ENCODE data around the gene NOL4L. TPM values are rescaled to one million over a fixed set of nuclear protein-coding genes. Genes with fewer than 3 reads are reported as not detected.
A peak's percentile ranks its signal among the peaks of the same experiment; 100 is the strongest.

Gene NOL4L
- total RNA-seq, 2 donors from 2014 or later, result 39.6 to 50.7 TPM

DNA sequence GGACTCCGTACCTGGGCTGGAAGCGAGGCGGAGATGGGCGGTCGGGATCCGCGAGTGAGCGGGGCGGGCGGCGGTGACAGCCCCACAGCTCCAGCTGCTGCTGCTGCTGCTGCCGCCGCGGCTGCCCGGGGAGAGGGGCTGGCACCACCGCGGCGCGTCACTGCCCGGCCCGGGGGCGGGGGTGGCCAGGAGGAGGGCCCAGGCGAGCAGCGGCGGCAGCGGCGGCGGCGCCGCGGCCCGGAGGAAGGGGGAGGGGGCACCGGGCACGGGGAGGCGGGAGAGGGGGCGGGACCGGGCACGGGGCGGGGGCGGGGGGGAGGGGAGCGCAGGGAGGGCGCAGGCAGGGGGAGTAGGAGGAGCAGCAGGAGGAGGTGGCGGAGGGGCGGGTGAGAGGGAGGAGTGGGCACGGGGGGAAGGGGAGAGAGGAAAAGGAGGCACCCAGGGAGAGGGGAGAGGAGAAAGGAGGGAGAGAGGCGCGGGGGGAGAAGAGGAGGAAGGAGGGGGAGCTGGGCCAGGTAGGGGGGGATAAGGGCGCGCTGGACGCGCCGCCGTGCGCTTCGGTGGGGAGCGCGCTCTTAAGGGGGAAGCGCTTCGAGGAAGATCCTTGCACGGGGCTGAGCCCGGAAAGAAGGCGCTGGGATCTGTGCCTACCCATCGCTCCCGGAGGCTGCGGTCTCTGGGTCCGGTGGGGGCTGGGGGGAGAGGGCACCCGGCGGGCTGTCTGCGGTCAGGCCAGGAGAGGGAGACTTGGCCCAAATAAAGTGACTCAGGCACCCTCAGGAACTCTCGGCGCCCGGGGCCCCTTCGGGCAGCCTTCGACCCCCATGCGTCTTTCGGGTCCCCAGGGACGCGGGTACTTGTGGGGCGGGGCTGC, 101.5 kb downstream of the NOL4L start:
- peak overlapping the region; percentile 86 for H3K4me3 Mint-ChIP-seq
- Histone ChIP-seq H3K4me3 (ENCODE audit: low read length) (peak overlapping the region; percentile 87), H3K9me3 (ENCODE audit: control insufficient read depth, low read length) (peaks cover 5% of the 10 kb centered on the region), H3K36me3 (ENCODE audit: control insufficient read depth, insufficient read depth, low read length) (peaks cover 9% of the 10 kb centered on the region), H3K4me1 (ENCODE audit: control insufficient read depth, insufficient read depth, low read length) (peaks cover 10% of the 10 kb centered on the region), H3K27me3 (ENCODE audit: control insufficient read depth, insufficient read depth, low read length, poor library complexity, severe bottlenecking) (no peaks in the 10 kb centered on the region), H3K27ac (ENCODE audit: low read depth, low read length) (peak overlapping the region; percentile 96), H3K9ac (ENCODE audit: extremely low read depth, low read length, poor library complexity, severe bottlenecking) (peak overlapping the region; percentile 83)
- H3K27me3 Mint-ChIP-seq (ENCODE audit: insufficient read depth), result peaks cover 22% of the 10 kb centered on the region
- DNase-seq, result peak; percentile 92
- peaks cover 39% of the 10 kb centered on the region for H3K4me1 Mint-ChIP-seq
- peak overlapping the region; percentile 90 for H3K27ac Mint-ChIP-seq
- peaks cover 7% of the 10 kb centered on the region for H3K36me3 Mint-ChIP-seq (ENCODE audit: low read depth)
- H3K9me3 Mint-ChIP-seq, result peaks cover 3% of the 10 kb centered on the region
- 0% methylated on average over 3 to 49 of the region's 79 CpGs for WGBS, 2 experiments (ENCODE audit: insufficient coverage in 1 of 2, insufficient read length in 1 of 2)
- TF ChIP-seq, protein P1, sequence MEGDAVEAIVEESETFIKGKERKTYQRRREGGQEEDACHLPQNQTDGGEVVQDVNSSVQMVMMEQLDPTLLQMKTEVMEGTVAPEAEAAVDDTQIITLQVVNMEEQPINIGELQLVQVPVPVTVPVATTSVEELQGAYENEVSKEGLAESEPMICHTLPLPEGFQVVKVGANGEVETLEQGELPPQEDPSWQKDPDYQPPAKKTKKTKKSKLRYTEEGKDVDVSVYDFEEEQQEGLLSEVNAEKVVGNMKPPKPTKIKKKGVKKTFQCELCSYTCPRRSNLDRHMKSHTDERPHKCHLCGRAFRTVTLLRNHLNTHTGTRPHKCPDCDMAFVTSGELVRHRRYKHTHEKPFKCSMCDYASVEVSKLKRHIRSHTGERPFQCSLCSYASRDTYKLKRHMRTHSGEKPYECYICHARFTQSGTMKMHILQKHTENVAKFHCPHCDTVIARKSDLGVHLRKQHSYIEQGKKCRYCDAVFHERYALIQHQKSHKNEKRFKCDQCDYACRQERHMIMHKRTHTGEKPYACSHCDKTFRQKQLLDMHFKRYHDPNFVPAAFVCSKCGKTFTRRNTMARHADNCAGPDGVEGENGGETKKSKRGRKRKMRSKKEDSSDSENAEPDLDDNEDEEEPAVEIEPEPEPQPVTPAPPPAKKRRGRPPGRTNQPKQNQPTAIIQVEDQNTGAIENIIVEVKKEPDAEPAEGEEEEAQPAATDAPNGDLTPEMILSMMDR (conservative IDR thresholded peaks at IDR 0.05), result peak; percentile 49

GRCh38 chr20:32482442-32483261, 102.5 kb downstream of the NOL4L start:
- Histone ChIP-seq H3K36me3 (ENCODE audit: control insufficient read depth, insufficient read depth, low read length) (peaks cover 9% of the 10 kb centered on the region), H3K27ac (ENCODE audit: low read depth, low read length) (peak overlapping the region; percentile 57), H3K9me3 (ENCODE audit: control insufficient read depth, low read length) (no peaks in the 10 kb centered on the region), H3K27me3 (ENCODE audit: control insufficient read depth, insufficient read depth, low read length, poor library complexity, severe bottlenecking) (no peaks in the 10 kb centered on the region), H3K4me1 (ENCODE audit: control insufficient read depth, insufficient read depth, low read length) (peaks cover 10% of the 10 kb centered on the region), H3K4me3 (ENCODE audit: low read length) (peak overlapping the region; percentile 86), H3K9ac (ENCODE audit: extremely low read depth, low read length, poor library complexity, severe bottlenecking) (peak overlapping the region; percentile 36)
- H3K27me3 Mint-ChIP-seq (ENCODE audit: insufficient read depth), result peaks cover 20% of the 10 kb centered on the region
- peak overlapping the region; percentile 86 for H3K4me3 Mint-ChIP-seq
- no peaks in the 10 kb centered on the region for H3K9me3 Mint-ChIP-seq
- peaks cover 4% of the 10 kb centered on the region for H3K36me3 Mint-ChIP-seq (ENCODE audit: low read depth)
- DNase-seq, result peak; percentile 87
- peaks cover 40% of the 10 kb centered on the region for H3K4me1 Mint-ChIP-seq
- TF ChIP-seq, protein P1 (conservative IDR thresholded peaks at IDR 0.05), result no peak
- peak overlapping the region; percentile 80 for H3K27ac Mint-ChIP-seq
- WGBS, 2 experiments (ENCODE audit: insufficient coverage in 1 of 2, insufficient read length in 1 of 2), result 0% methylated on average over 17 to 67 of the region's 82 CpGs

DNA sequence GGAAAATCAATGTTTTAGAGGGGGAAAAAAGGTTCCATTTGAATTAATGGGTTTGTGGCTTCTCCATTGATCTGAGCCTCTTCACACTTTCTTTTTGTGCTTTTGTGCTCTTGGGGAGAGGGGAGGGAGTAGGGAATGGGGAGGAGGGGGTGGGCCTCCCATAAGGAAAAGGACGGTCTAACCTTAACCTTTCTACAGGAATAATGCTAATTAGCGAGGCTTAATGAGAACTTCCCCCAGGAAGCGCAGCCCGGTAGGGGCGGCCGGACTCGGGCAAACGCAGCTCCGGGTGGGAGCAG, 103.0 kb downstream of the NOL4L start:
- Histone ChIP-seq H3K9me3 (ENCODE audit: control insufficient read depth, low read length) (no peaks in the 10 kb centered on the region), H3K27me3 (ENCODE audit: control insufficient read depth, insufficient read depth, low read length, poor library complexity, severe bottlenecking) (no peaks in the 10 kb centered on the region), H3K27ac (ENCODE audit: low read depth, low read length) (no peak overlapping the region), H3K4me1 (ENCODE audit: control insufficient read depth, insufficient read depth, low read length) (peaks cover 10% of the 10 kb centered on the region), H3K36me3 (ENCODE audit: control insufficient read depth, insufficient read depth, low read length) (peaks cover 9% of the 10 kb centered on the region), H3K9ac (ENCODE audit: extremely low read depth, low read length, poor library complexity, severe bottlenecking) (peak overlapping the region; percentile 36), H3K4me3 (ENCODE audit: low read length) (peak overlapping the region; percentile 86)
- H3K27me3 Mint-ChIP-seq (ENCODE audit: insufficient read depth), result peaks cover 14% of the 10 kb centered on the region
- H3K4me3 Mint-ChIP-seq, result peak overlapping the region; percentile 86
- 1% methylated on average over 9 of the region's 9 CpGs; no CpG with 5 or more reads in 1 of the 2 experiments for WGBS, 2 experiments (ENCODE audit: insufficient coverage in 1 of 2, insufficient read length in 1 of 2)
- peaks cover 44% of the 10 kb centered on the region for H3K4me1 Mint-ChIP-seq
- no peaks in the 10 kb centered on the region for H3K9me3 Mint-ChIP-seq
- TF ChIP-seq, protein P1 (conservative IDR thresholded peaks at IDR 0.05), result no peak
- H3K27ac Mint-ChIP-seq, result peak overlapping the region; percentile 80
- H3K36me3 Mint-ChIP-seq (ENCODE audit: low read depth), result peaks cover 4% of the 10 kb centered on the region
- DNase-seq, result no peak

All from endodermal cell (in vitro differentiated cells).